GM12801 (cell line): ENCODE data around the gene PRKCE.

ENCODE experiments used
- TF ChIP-seq, protein P1 (sequence below): IDR thresholded peaks from one replicate; pipeline ENCODE4 v1.5.1; 2011; ENCODE audit warnings: control low read depth; ENCODE audit not compliant: insufficient read length; ENCODE audit errors: extremely low read depth

Gene PRKCE

DNA sequence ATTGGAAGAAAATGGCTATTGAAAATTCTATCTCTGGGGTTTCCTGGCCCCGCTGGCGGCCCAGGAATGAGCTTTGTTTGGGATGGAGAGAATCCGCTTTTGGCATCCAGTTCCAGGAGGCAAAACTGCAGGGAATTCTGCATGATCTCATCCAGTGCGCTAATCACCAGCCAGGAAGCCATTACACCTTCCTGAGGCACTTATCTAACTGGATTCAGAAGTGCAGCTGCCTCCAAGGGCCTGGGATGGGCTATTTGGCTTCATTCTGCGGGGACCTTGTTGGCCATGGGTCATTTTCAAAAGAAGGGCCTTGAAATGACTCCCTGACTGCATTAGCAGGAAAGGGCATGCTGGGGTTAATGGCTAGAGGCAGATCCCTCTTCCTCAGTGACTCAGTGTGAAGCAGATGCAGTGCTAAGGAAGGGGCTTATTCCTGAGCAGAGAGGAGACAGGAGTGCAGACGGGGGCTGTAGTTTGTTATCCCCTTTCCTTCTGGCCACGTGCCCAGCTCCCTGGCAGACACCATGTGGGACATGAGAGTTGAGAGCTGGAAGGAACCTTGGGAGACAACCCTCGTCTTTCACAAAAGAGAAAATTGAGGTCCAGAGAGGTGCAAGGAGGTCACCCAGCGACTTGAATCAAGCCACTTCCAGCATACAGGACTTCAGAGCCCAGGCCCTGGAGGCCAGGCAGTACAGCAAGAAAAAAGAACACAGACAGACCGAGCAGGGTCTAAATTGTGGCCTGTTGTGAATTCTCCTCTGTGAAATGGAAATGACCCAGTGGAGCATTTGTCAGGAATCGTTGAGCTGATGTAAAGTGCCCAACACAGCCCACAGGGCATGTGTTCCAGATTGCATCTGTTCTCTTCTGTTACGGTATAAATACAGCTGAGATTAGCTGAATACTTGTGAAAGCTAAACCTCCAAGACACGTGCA lies 161.8 kb downstream of the PRKCE start:
- TF ChIP-seq, protein P1, sequence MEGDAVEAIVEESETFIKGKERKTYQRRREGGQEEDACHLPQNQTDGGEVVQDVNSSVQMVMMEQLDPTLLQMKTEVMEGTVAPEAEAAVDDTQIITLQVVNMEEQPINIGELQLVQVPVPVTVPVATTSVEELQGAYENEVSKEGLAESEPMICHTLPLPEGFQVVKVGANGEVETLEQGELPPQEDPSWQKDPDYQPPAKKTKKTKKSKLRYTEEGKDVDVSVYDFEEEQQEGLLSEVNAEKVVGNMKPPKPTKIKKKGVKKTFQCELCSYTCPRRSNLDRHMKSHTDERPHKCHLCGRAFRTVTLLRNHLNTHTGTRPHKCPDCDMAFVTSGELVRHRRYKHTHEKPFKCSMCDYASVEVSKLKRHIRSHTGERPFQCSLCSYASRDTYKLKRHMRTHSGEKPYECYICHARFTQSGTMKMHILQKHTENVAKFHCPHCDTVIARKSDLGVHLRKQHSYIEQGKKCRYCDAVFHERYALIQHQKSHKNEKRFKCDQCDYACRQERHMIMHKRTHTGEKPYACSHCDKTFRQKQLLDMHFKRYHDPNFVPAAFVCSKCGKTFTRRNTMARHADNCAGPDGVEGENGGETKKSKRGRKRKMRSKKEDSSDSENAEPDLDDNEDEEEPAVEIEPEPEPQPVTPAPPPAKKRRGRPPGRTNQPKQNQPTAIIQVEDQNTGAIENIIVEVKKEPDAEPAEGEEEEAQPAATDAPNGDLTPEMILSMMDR: no peak

DNA sequence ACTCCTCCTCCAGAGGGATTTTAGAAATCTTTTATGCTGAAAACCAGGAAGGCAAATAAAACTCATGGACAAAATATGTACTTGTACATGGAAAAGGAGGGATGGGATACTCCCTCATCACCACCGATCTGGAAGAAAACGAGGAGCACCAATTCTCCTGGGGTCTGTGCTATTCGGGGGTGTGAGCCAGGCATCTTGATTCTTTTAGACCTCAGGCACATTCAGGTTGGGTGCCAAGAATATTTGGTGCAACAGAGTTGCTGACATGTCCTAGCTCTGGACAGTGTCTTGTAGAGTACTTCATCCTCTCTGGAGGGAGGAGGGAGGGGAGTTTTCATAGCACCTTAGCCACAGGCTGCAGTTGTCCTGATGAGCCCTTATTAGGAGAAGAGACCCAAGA lies 163.0 kb downstream of the PRKCE start:
- TF ChIP-seq, protein P1: no peak

DNA sequence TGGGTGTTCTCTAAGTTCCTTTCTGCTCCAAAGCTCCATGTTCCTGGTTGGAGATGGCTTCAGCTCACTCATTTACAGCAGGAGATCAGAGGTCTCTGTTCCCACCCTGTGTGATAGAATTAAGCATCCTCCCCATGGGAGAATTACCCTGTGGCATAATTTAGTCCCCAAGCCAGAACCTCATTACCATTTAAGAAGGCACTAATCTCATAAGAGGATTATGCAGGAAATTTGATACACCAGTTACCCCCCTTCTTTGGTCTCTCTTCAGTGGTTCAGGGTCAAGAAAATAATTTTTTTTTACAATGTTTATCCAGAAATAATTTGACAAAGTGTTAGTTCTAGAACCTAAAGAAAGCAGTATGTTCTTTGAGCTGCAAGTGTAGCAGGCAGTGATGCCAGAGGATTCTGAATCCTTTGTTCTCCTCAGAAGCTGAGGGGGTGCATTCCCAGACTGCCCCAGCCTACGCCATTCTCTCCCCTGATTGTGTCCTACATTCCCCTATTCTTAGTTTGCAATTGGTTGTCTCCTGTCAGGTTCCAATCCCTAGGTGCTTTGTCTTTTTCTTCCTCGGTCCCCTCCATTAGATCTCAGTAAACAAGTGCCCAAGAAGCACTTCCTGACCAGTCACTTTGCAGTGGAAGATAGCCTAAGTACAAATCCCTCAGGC lies 163.6 kb downstream of the PRKCE start:
- TF ChIP-seq, protein P1: no peak

DNA sequence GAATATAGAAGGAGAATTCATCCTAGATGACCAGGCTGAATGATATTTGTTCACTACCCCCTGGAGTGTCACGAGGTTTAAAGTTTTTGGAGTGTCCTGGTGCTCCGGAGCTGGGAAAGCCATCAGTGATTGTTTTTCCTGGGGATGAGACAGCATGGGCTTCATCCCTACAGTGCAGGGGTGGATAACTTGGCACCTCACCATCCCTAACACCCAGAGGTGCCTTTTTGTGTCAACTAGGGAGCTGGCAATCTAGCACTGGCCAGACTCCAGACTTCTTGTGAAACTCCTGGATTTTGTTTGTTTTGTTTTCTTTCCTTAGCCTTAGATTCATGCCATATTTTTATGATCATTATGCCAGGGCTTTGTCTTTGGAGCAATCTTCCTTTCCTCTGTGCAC lies 164.8 kb downstream of the PRKCE start:
- TF ChIP-seq, protein P1: no peak

DNA sequence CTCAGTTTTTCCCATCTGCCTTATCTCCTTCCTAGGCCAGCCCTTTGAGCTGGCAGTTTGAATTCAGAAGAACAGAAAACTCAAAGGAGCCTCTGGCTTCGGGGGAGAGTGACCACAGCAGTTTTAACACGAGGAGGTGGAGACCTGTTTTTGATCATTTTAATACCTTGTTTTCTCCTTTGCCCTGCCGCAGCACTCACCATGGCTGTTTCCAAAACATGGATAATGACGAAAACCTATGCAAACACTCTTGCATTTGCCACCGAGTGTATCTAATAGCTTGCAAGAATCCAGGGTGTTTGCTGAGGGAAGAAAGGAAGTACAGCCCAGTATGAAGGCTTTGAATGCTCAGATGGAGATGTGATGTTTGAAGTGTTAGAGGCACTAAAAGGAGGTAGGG lies 167.1 kb downstream of the PRKCE start:
- TF ChIP-seq, protein P1: no peak

DNA sequence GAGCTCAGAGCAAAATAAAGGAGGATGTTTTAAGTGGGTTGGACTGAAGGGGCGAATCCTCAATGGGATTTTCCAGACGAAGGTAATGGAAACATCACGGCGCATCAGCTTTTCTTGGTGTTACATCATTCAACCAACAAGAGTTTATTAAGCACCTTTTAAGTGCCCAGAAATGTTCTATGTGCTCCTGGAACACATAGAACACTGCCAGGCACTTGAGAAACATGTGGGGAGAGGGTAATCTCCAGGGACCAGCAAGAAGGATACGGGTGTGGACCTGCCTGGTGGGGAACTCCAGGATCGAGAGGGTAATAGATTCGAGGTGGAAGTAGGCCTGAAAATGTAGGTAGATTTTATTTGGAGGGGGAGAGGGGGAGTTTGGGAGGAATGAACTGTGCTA lies 168.6 kb downstream of the PRKCE start:
- TF ChIP-seq, protein P1: no peak

DNA sequence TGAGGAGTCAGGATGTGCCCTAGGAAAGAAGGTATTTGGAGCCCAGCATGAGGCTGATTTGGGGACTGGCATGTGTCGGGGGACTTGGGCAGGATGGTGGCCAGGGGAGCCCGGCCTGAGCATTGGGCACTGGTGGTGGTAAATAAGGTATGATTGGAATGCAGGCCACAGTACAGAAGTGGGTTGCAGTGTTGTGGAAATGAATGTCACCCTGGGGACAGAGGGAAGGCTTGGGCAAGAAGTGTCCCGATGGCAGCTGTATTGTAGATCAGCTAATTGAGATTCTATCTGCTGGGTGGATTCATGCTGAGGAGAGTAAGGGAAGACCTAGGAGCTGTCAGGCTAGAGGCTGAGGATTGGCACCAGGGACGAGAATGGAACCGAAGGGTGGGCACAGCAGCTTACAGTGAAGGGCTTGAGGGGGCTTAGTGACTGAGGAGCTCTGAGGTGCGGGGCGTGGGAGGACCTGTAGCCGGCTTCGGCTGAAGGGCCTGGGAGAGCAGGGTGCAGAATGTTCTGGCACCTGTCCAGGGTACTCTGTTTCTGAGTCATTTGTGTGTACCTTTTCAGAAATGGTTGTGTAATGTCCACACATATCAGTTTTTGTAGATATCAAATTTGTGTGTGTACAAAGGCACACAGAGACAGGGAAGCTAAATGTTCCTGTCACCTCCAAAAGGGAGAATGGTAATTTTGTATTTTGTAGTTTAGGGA lies 170.2 kb downstream of the PRKCE start:
- TF ChIP-seq, protein P1: no peak
